H1 (cell line): Measurements from ENCODE around the gene RAI14. TPM values are rescaled to one million over a fixed set of nuclear protein-coding genes. Genes with fewer than 3 reads are reported as not detected.

Experiments used
- CTCF ChIA-PET: fragments of 300-600 bp; sonication (Branson Sonifier 250); formaldehyde crosslinking; loops from one replicate; lab custom pipeline; 2021; ENCODE audit not compliant: partially characterized antibody; lab: Charles Lee
- POLR2A ChIA-PET: fragments of 300-600 bp; sonication (Branson Sonifier 250); formaldehyde crosslinking; loops from one replicate; lab custom pipeline; 2021; ENCODE audit warnings: inconsistent platforms; ENCODE audit not compliant: partially characterized antibody; lab: Charles Lee
- DNase-seq, 2 experiments: peaks; one replicate each; pipeline versions ENCODE4 v3.0.0 to v3.0.0-alpha.2; 2010 to 2022; ENCODE audit warnings: low spot score in 2 of 2, low read depth in 1 of 2, mixed read lengths in 1 of 2
- FAIRE-seq: peaks from 2 replicates; lab custom pipeline; 2011; peaks lifted over from hg19 to GRCh38; lab: Jason Lieb, UNC
- H2AFZ ChIP-seq: 2 replicates; pipeline ENCODE4 v1.8.1; 2012; ENCODE audit warnings: low read length, inconsistent platforms
- H2AK5ac ChIP-seq: 2 replicates; pipeline ENCODE4 v1.6.1; 2013; ENCODE audit warnings: low read depth, low read length
- H2BK120ac ChIP-seq: replicated peaks from 2 replicates; pipeline ENCODE3; 2013; ENCODE audit warnings: low read depth, low read length, inconsistent platforms
- H2BK12ac ChIP-seq: 2 replicates; pipeline ENCODE4 v1.6.1; 2013; ENCODE audit warnings: low read depth, low read length
- H2BK15ac ChIP-seq: 2 replicates; pipeline ENCODE4 v1.6.1; 2013; ENCODE audit warnings: low read length
- H2BK20ac ChIP-seq: 2 replicates; pipeline ENCODE4 v1.6.1; 2013; ENCODE audit warnings: low read length
- H2BK5ac ChIP-seq: 2 replicates; pipeline ENCODE4 v1.6.1; 2013; ENCODE audit warnings: low read depth, low read length
- H3K14ac ChIP-seq: 2 replicates; pipeline ENCODE4 v1.6.1; 2013; ENCODE audit warnings: inconsistent platforms; ENCODE audit not compliant: insufficient read length
- H3K18ac ChIP-seq: 2 replicates; pipeline ENCODE4 v1.6.1; 2013; ENCODE audit warnings: low read length; ENCODE audit errors: extremely low read depth
- H3K23ac ChIP-seq: 2 replicates; pipeline ENCODE4 v1.6.1; 2013; ENCODE audit warnings: inconsistent platforms; ENCODE audit not compliant: insufficient read length
- H3K23me2 ChIP-seq: 2 replicates; pipeline ENCODE4 v1.6.1; 2013; ENCODE audit warnings: low read depth, low read length
- H3K27ac ChIP-seq: 2 replicates; pipeline ENCODE4 v1.6.1; 2011; ENCODE audit warnings: low read depth, low read length, inconsistent platforms
- H3K27me3 ChIP-seq, 4 experiments: replicated peaks in 1 of 4; 1 replicate in 1 of 4; 2 replicates in 3 of 4; pipeline versions ENCODE4 v1.6.1 to v1.8.1; 2011 to 2013; ENCODE audit warnings: low read length in 3 of 4, mild to moderate bottlenecking in 3 of 4, inconsistent platforms in 2 of 4, mixed read lengths in 2 of 4, moderate library complexity in 1 of 4; ENCODE audit not compliant: control insufficient read depth in 3 of 4, insufficient read depth in 3 of 4; ENCODE audit errors: extremely low read depth in 1 of 4
- H3K36me3 ChIP-seq, 4 experiments: 2 replicates each; pipeline versions ENCODE4 v1.6.1 to v1.8.1; 2011 to 2013; ENCODE audit warnings: mild to moderate bottlenecking in 4 of 4, low read length in 3 of 4, moderate library complexity in 2 of 4, control low read depth in 1 of 4, inconsistent platforms in 1 of 4; ENCODE audit not compliant: insufficient read depth in 4 of 4, control insufficient read depth in 2 of 4
- H3K4ac ChIP-seq: replicated peaks from 2 replicates; pipeline ENCODE3; 2013; ENCODE audit warnings: low read length, low read depth, mixed read lengths, inconsistent platforms; ENCODE audit not compliant: insufficient read length
- H3K4me1 ChIP-seq, 4 experiments: replicated peaks in 1 of 4; 1 replicate in 1 of 4; 2 replicates in 3 of 4; pipeline versions ENCODE4 v1.6.1 to v1.8.1; 2011 to 2013; ENCODE audit warnings: low read length in 3 of 4, inconsistent platforms in 2 of 4, mixed read lengths in 1 of 4; ENCODE audit not compliant: insufficient read depth in 4 of 4, control insufficient read depth in 3 of 4
- H3K4me2 ChIP-seq, 2 experiments: 2 replicates each; pipeline versions ENCODE4 v1.6.1 to v1.8.1; 2011 to 2013; ENCODE audit warnings: low read depth in 2 of 2, low read length in 2 of 2, control low read depth in 1 of 2, inconsistent platforms in 1 of 2, mild to moderate bottlenecking in 1 of 2; ENCODE audit not compliant: insufficient read depth in 1 of 2
- H3K4me3 ChIP-seq, 4 experiments: fragments of 200-600, 300-600 bp in 1 of 4; sonication (generic), shearing (Covaris generic), sonication (Bioruptor Twin) in 1 of 4; 2 replicates each; pipeline versions ENCODE4 v1.5.1 to v1.8.1; 2011 to 2016; ENCODE audit warnings: low read length in 4 of 4, low read depth in 3 of 4, control low read depth in 2 of 4, inconsistent platforms in 2 of 4, mild to moderate bottlenecking in 2 of 4, mixed read lengths in 1 of 4, moderate library complexity in 1 of 4; ENCODE audit not compliant: insufficient read depth in 2 of 4; ENCODE audit errors: extremely low read depth in 1 of 4
- H3K56ac ChIP-seq: replicated peaks from 2 replicates; pipeline ENCODE3; 2013; ENCODE audit warnings: low read depth, mild to moderate bottlenecking, mixed read lengths, low read length, inconsistent platforms; ENCODE audit not compliant: insufficient read length
- H3K79me1 ChIP-seq: 2 replicates; pipeline ENCODE4 v1.6.1; 2013; ENCODE audit warnings: low read depth, low read length, control low read depth
- H3K79me2 ChIP-seq, 2 experiments: 2 replicates each; pipeline versions ENCODE4 v1.6.1 to v1.8.1; 2012 to 2013; ENCODE audit warnings: low read length in 2 of 2, mild to moderate bottlenecking in 2 of 2, inconsistent platforms in 1 of 2; ENCODE audit not compliant: insufficient read depth in 2 of 2, control insufficient read depth in 1 of 2
- H3K9ac ChIP-seq, 4 experiments: replicated peaks in 1 of 4; 1 replicate in 1 of 4; 2 replicates in 3 of 4; pipeline versions ENCODE4 v1.6.1 to v1.8.1; 2011 to 2013; ENCODE audit warnings: low read depth in 3 of 4, low read length in 3 of 4, control low read depth in 2 of 4, mild to moderate bottlenecking in 2 of 4, moderate library complexity in 2 of 4, inconsistent platforms in 1 of 4; ENCODE audit errors: extremely low read depth in 1 of 4
- H3K9me3 ChIP-seq, 2 experiments: 2 replicates each; pipeline versions ENCODE4 v1.6.1 to v1.8.1; 2012 to 2013; ENCODE audit warnings: mild to moderate bottlenecking in 2 of 2, moderate library complexity in 2 of 2, control low read depth in 1 of 2, inconsistent platforms in 1 of 2, low read depth in 1 of 2, low read length in 1 of 2, mixed read lengths in 1 of 2; ENCODE audit not compliant: insufficient read depth in 2 of 2
- H4K20me1 ChIP-seq, 2 experiments: replicated peaks in 1 of 2; 2 replicates each; pipeline versions ENCODE3 to v1.8.1; 2011 to 2013; ENCODE audit warnings: inconsistent platforms in 2 of 2, low read length in 2 of 2, mild to moderate bottlenecking in 1 of 2; ENCODE audit not compliant: insufficient read depth in 2 of 2, control insufficient read depth in 1 of 2
- H4K5ac ChIP-seq: 2 replicates; pipeline ENCODE4 v1.6.1; 2013; ENCODE audit warnings: low read length, low read depth, mixed read lengths, inconsistent platforms; ENCODE audit not compliant: insufficient read length
- H4K8ac ChIP-seq: 2 replicates; pipeline ENCODE4 v1.8.0; 2013; ENCODE audit warnings: mild to moderate bottlenecking, moderate library complexity, low read length, inconsistent platforms; ENCODE audit not compliant: insufficient read depth; ENCODE audit errors: extremely low read depth
- H4K91ac ChIP-seq: replicated peaks from 2 replicates; pipeline ENCODE3; 2013; ENCODE audit warnings: low read length, mixed read lengths, inconsistent platforms; ENCODE audit not compliant: insufficient read length
- ATF3 ChIP-seq: IDR thresholded peaks from 2 replicates; pipeline ENCODE4 v1.6.1; 2011; ENCODE audit warnings: low read depth, mild to moderate bottlenecking, low read length; ENCODE audit not compliant: insufficient read depth
- CTCF ChIP-seq, 3 experiments: IDR thresholded peaks; 1 replicate in 2 of 3; 2 replicates in 1 of 3; pipeline versions ENCODE4 v1.5.1 to v1.6.1; 2011; ENCODE audit warnings: low read length in 3 of 3, mild to moderate bottlenecking in 3 of 3, inconsistent platforms in 2 of 3, low read depth in 1 of 3, moderate library complexity in 1 of 3; ENCODE audit not compliant: insufficient read depth in 1 of 3; ENCODE audit errors: control extremely low read depth in 1 of 3
- NANOG ChIP-seq: IDR thresholded peaks from 2 replicates; pipeline ENCODE4 v1.6.1; 2011; ENCODE audit warnings: low read length, low read depth, mild to moderate bottlenecking, inconsistent platforms; ENCODE audit not compliant: insufficient read depth, poor library complexity, severe bottlenecking
- RFX5 ChIP-seq: IDR thresholded peaks from 2 replicates; pipeline ENCODE4 v1.6.1; 2011; ENCODE audit warnings: low read depth, low read length, improper control_type of control experiment, borderline replicate concordance
- TCF12 ChIP-seq: IDR thresholded peaks from 2 replicates; pipeline ENCODE4 v1.6.1; 2011; ENCODE audit warnings: low read depth, mild to moderate bottlenecking, low read length
- USF2 ChIP-seq: IDR thresholded peaks from 2 replicates; pipeline ENCODE4 v1.6.1; 2011; ENCODE audit warnings: low read length, improper control_type of control experiment
- WGBS, 2 experiments: shearing (Covaris generic) in 1 of 2; methylation state at CpG; one replicate each; pipeline versions ENCODE4 v1.1.6 to v1.1.7; 2013 to 2015; ENCODE audit warnings: low lambda C conversion rate in 2 of 2, mixed read lengths in 2 of 2, inconsistent platforms in 1 of 2, low coverage in 1 of 2, missing lambda C conversion rate in 1 of 2; ENCODE audit not compliant: insufficient replicate concordance in 2 of 2, insufficient coverage in 1 of 2, insufficient read length in 1 of 2; ENCODE audit errors: extremely low coverage in 1 of 2, missing lambda C conversion rate in 1 of 2; 5-methylcytosine and 5-hydroxymethylcytosine counted together
- polyA plus RNA-seq, 7 experiments: library from polyadenylated mRNA; depleted of rRNA in 3 of 7; stranded (reverse) in 5 of 7; unstranded in 2 of 7; fragments of >200 nt in 5 of 7; fragments of 200-250 nt in 2 of 7; gene quantifications; 1 replicate in 5 of 7; 2 replicates in 1 of 7; 4 replicates in 1 of 7; pipeline versions ENCODE4 v1.2.1 to v1.2.3, GENCODE V29; 2011 to 2013; ENCODE audit warnings: missing spikeins in 2 of 7, mixed read lengths in 2 of 7
- total RNA-seq: library from RNA; stranded (reverse); fragmentation: NEBNext Ultra II Directional; extraction: Animal tissue kit (Norgen Biotek cat#: 25700); gene quantifications from 2 replicates; pipeline ENCODE4 v1.2.1, GENCODE V29; 2021

Gene RAI14
- total and polyA plus RNA-seq, 2 of the 8 experiments (the other 6 are each of a cell fraction or from before 2014, with no cell fraction given), result 48.4 to 210 TPM

GRCh38 chr5:34751807-34752736 is 95.9 kb downstream of the RAI14 start:
- POLR2A ChIA-PET, result no interaction called here
- TF ChIP-seq NANOG (no peak), TCF12 (no peak), USF2 (no peak), RFX5 (no peak), CTCF (IDR thresholded peaks at IDR 0.05; ENCODE audit: control extremely low read depth in 1 of 3, insufficient read depth in 1 of 3, low read depth in 1 of 3, low read length in 3 of 3) (no peak), ATF3 (no peak)

More at GRCh38 chr5:34751807-34752736, 95.9 kb downstream of the RAI14 start:
- peaks cover 3% of the 10 kb centered on the region for H3K79me1 ChIP-seq
- H2BK20ac ChIP-seq, result no peak overlapping the region
- DNase-seq (no peak), FAIRE-seq (no peak)
- no peak overlapping the region for H2BK120ac ChIP-seq
- H2AK5ac ChIP-seq, result no peak overlapping the region
- H3K4ac ChIP-seq, result no peak overlapping the region
- no peak overlapping the region for H4K91ac ChIP-seq
- no peaks in the 10 kb centered on the region for H3K27me3 ChIP-seq
- H3K18ac ChIP-seq, result no peak overlapping the region
- no peak overlapping the region for H3K56ac ChIP-seq
- H3K9me3 ChIP-seq, result no peaks in the 10 kb centered on the region
- H3K14ac ChIP-seq, result no peak overlapping the region
- H3K9ac ChIP-seq, result no peak overlapping the region
- no peak overlapping the region for H3K4me3 ChIP-seq
- H3K27ac ChIP-seq, result no peak overlapping the region
- peaks cover 0 to 92% of the 10 kb centered on the region in 2 experiments; a peak in 3 of 4 replicates for H3K79me2 ChIP-seq
- H2AFZ ChIP-seq, result no peak overlapping the region
- H4K8ac ChIP-seq, result peak overlapping the region; percentile 73; the same call in 1 of the 2 replicates
- peaks cover 2 to 12% of the 10 kb centered on the region in 2 experiments for H4K20me1 ChIP-seq
- H3K23ac ChIP-seq, result no peak overlapping the region
- CTCF ChIA-PET, result interaction anchor here (0.6 to 1.0 kb wide), 2 partner anchors 14 to 151 kb away, joined by 3 to 5 read pairs; no protein-coding TSS in a partner anchor
- WGBS, 2 experiments, result 90% methylated on average over 15 of the region's 15 CpGs; no CpG with 5 or more reads in 1 of the 2 experiments
- no peak overlapping the region for H2BK12ac ChIP-seq
- H3K36me3 ChIP-seq, result peaks cover under 1 to 3% (median 1%) of the 10 kb centered on the region in 4 experiments; a peak in 3 of 8 replicates
- no peak overlapping the region for H2BK15ac ChIP-seq
- no peak overlapping the region for H3K4me2 ChIP-seq
- H2BK5ac ChIP-seq, result no peak overlapping the region
- H4K5ac ChIP-seq, result no peak overlapping the region
- peaks cover 0 to 3% (median 0%) of the 10 kb centered on the region in 4 experiments; a peak in 4 of 7 replicates for H3K4me1 ChIP-seq
- no peaks in the 10 kb centered on the region for H3K23me2 ChIP-seq
